Myocyte (in vitro differentiated cells): ENCODE results near the gene ARF5. TPM values are rescaled to one million over a fixed set of nuclear protein-coding genes. Genes with fewer than 3 reads are reported as not detected.

Source experiments
- DNase-seq: peaks from one replicate; pipeline ENCODE4 v3.0.0-alpha.2; 2012; ENCODE audit warnings: low read depth
- total RNA-seq: library from RNA; depleted of rRNA; stranded (reverse); fragments of >200 nt; gene quantifications from 2 replicates; pipeline ENCODE4 v1.2.3, GENCODE V29; 2014

The ARF5 gene
- total RNA-seq, 1 donor from 2014 or later, result 286 TPM

DNA sequence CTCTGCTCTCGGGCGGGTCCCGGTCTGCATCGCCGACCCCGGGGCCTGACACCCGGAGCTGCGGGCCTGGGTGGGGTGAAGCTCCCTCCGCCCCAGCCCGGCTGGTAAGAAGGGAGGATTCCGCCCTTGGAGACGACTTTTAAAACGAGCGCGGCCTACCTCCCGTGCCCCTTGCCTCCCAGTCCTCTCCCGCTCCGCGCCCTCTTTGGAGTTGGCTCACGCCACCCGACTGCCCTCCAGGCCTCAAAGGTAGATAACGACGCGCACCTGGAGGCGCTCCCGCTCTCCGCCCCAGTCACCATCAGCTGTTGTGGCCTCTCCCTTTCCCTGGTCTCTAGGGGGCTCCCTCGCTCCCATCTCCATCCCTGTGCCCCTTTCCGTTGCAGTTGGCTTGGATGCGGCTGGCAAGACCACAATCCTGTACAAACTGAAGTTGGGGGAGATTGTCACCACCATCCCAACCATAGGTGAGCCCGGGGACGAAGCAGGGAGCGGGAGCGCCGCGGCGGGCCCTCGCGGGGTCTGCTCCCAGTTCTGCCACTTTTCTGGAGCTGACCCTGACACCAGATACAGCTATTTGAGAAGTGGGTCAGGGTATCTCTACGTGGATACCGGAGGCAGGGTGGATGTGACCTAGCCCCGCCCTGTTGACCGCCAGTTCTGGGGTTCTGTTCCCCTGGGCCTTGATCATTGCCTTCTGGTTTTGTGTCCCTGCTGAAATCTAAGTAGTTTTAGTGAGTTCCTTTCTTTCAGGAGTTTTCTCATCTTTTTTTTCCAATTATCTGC is 679 bp downstream of the ARF5 start:
- peak; percentile 82 for DNase-seq

DNA sequence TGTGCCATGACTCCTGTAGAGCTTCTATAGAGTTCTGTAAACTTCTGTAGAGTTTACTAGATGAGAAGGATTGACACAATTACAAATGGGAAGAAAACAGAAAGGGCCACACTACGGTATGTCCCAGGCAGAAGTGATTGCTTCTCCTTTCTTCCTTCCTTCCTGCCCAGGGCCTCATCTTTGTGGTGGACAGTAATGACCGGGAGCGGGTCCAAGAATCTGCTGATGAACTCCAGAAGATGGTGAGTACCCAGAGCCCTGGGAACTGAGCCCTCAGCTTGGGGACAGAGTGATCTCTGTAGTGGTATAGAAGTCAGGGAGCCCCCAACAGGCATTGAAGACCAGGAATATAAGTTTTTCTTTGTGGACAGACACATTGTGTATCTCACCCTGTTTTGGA is 1.7 kb downstream of the ARF5 start:
- DNase-seq, result no peak

DNA sequence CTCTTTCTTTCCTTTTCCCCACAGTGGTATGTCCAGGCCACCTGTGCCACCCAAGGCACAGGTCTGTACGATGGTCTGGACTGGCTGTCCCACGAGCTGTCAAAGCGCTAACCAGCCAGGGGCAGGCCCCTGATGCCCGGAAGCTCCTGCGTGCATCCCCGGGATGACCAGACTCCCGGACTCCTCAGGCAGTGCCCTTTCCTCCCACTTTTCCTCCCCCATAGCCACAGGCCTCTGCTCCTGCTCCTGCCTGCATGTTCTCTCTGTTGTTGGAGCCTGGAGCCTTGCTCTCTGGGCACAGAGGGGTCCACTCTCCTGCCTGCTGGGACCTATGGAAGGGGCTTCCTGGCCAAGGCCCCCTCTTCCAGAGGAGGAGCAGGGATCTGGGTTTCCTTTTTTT is 3.0 kb downstream of the ARF5 start:
- DNase-seq, result no peak

DNA sequence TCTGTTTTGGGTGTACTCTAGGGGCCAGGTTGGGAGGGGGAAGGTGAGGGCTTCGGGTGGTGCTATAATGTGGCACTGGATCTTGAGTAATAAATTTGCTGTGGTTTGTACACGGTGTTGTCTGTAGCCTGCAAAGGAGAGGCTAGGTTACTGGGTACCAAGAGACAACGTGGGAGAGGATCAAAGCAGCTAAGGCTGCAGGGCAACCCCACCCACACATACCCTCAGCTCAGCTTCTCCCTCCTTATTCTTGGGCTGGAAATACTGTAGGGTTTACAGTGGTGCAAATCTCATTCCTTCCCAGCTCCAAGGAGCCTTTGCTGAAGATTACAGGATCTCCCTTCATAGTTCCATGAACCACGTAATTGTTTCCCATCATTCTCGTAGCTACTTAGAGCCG is 3.4 kb downstream of the ARF5 start:
- DNase-seq, result no peak

DNA sequence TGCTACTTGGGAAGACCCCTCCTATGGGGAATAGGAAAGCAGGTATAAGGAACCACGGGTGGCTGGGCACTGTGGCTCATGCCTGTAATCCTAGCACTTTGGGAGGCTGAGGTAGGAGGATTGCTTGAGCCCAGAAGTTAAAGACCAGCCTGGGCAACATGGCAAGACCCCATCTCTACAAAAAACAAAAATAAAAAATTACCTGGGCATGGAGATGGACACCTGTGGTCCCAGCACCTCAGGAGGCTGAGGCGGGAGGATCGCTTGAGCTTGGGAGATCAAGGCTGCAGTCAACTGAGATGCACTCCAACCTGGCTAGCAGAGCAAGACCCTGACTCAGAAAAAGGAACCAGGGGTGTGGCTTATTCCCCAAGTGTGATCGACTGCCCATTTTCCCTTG is 4.3 kb downstream of the ARF5 start:
- no peak for DNase-seq

DNA sequence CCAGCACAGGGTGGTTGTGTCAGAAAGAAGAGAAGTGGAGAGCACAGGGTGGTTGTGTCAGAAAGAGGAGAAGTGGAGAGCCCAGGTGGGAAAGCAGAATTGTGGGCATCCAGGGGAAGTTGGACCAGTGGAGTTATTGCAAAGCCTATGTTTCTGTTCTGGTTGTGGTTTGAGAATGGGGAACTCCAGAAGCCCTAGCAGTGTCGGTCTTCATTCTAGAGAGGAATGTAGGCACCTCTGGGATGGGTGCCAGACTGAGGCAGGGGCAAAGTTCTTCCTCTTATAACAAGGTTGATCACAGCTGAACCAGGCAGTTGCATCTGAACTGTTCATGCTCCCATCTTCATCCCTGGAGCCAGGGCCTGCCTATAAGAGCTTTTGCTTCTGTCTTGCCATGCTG is 6.3 kb downstream of the ARF5 start:
- no peak for DNase-seq

DNA sequence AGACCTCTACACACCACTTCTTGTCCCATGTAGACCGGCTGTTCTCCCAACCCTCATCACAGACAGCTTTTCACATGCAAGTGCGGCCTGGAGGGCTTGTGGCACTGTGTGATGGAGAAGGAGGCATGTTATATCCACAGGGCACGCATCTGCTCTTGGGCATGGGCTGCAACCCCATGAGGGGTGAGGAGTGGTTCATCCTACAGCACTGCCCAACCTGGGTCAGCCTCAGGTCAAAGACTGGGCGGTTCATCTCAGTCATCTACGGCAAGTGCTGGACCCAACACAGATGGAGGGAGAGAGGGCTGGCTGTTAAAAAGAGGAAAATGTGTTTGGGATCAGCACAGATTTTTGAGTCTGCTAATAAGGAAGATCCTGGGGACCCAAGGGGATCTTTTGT is 7.5 kb downstream of the ARF5 start:
- DNase-seq, result no peak

DNA sequence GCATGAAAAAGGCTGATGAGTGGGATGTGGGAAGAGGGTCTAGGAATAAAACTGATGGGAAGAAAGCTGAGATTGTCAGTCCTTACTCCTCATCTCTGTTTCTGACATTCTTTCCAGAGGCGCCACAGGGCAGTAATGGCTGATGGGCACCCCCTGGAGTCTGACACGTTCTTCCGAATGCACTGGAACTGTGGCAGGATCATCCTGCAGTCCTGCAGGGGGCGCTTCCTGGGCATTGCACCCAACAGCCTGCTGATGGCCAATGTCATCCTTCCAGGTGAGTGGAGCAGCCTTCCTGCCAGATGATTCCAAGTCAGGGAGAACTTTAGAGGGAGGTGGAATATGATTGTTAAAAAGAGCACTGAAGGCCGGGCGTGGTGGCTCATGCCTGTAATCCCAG is 10.1 kb downstream of the ARF5 start:
- DNase-seq, result no peak

DNA sequence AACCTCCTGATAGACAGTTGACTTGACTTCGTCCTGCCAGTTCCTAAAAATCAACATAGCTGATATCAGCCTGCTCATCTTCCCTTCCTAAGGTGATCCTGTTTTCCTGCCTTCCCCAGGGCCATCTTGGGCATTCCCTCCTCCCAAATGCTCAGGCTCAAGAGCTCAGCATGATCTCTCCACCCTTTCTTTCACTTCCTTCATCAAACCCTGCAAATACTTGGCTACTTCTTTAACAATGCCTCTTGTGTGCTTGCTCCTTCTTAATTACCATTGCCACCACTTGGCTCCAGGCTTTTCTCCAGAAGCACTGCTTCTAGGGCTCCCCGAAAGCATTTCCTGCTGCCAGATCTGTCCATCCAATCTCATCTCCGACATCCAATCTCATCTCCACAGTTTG is 12.7 kb downstream of the ARF5 start:
- DNase-seq, result no peak

DNA sequence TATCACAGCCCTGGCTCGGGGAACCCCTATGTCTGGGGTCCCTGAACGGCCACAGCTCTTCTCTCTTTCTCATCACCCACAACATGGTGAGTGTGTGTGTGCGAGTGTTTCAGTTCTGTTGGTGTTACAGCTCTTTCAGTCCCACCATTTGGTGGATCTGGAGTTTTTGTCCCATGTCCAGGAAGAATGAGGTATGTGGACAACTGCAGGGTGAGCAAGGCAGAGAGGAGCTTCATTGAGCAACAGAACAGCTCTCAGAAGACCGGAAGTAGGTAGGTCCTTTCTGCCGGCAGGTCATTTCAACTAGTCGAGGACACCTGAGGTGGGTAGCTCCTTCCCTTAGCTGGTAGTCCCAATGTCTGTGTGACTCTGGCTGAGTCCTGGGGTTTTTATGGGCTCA is 20.2 kb downstream of the ARF5 start:
- no peak for DNase-seq

DNA sequence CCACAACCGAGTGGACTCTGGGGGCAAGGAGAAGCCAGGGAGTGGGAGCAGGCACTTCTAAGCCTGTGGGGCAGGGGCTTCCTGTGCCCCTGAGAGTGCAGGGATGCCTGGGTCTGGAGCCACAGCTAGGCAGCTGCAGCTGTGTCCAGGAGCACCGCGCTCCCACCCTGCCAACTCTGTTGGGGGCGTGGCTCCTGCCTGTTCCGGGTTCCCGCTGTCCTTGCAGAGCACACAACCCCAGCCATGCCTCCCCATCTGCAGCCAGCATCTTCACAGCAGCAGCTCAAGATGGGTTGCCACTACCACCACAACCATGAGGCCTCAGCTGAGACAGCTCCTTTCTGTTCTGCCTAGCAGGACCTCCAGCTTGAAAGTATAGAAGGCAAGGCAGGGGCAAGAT is 21.1 kb downstream of the ARF5 start:
- DNase-seq, result no peak

DNA sequence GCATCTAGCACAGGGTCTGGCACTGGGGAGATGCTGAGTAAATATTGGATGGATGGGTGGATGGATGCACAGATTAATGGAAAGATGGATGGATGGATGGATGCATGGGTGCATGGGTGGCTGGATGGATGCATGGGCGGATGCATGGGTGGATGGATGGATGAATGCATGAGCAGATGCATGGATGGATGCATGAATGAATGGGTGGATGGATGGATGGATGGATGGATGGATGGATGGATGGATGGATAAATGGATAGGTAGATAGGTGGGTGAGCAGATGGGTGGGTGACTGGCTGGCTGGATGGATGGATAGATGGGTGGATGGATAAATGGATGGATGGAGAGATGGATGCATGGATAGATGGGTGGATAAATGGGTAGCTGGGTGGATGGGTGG is 24.1 kb downstream of the ARF5 start:
- DNase-seq, result no peak

DNA sequence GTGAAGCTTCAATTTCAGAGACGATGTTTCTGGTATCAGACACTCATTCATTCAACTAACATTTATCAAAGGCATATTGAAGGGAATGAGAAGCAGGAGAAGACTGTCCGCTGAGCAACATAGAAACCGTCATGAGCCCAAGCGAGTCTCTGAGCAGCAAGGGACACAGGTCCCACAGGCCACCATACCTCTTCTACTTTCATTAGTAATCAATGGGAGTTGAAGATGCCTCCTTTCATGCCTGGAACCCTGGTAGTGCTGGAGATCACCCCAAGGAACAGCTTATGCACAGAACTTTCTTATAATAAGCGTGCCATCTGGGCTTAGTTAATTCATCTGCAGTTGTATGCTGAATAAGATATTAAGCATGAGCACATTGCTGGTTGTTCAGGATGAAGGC is 28.5 kb downstream of the ARF5 start:
- DNase-seq, result no peak

DNA sequence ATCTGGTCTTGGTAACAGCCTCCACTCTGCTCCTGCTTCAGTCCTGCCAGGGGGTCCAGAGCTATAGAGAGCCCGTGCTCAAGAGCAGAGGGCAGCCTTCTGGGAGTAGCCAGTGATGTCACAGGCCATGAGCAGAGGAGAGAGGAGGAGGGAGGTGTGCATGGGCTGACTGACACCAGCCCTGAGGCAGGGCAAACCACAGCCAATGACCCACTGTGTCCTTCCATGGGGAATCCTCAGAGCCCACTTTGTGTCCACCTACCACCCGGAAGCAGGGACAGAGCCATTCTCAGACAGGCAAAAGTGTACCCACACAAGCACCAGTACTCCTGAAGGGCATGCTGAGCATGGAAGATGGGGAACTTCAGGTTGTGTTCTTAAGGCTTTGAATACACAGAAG is 29.8 kb downstream of the ARF5 start, which contains the start of gene PAX4:
Gene PAX4 (minus strand): TSS at position 101 of the 400 bp plus-strand sequence. CDS start 2,214 bp downstream, outside the sequence.
- DNase-seq, result no peak

DNA sequence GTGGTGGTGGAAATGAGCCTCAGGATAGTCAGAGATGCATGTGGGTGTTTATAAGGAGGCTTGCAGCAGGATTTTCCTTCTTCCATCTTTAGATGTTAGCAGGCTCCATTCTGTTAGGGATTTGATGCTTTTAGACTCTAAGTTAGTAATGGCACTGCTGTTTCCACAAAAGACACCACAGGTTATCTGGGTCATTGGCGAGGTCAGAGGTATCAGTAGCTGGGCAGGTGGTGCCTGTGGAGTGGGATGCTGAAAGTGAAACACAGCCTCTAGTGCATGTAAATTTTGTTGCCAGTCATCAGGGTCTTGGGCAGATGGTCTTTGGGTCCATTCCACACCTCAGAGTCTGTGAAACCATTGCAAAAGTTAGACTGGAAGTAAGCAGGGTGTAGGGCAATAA is 30.6 kb downstream of the ARF5 start:
- no peak for DNase-seq

DNA sequence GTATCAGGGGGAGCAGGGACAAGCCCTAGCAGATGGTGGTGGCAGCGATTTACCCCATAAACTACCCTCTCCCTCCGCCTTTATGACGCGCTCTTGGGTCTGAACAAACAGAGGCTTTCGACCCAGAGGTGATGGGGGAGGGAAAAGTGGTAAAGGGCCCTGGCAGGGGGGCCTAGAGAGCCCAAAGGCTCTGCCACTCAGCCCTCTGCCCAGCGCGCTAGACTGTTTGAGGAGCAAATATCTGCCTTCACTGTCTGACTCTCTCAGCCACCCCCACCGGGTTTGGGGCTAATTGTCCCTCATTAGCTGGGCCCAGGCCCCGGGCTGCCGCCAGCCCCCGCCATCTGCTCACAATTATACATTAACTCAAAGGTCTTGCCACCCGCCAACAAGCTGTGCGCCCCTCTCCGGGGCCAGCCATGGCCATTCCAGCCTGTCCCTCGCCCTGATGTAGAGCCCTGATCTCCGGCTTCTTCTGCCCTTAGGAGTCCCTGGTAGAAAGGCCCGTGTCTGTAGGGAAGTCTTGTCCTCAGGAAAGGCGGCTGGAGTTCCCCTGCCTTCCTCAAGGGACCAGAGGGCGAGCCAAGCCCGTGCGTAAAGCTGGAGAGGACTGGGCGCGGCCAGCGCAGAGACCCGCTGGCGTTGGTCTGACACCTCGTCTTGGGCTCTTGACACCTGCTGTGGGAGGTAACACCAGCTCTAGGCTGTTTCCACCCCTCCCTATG is 31.6 kb downstream of the ARF5 start:
- DNase-seq, result peak; percentile 9

DNA sequence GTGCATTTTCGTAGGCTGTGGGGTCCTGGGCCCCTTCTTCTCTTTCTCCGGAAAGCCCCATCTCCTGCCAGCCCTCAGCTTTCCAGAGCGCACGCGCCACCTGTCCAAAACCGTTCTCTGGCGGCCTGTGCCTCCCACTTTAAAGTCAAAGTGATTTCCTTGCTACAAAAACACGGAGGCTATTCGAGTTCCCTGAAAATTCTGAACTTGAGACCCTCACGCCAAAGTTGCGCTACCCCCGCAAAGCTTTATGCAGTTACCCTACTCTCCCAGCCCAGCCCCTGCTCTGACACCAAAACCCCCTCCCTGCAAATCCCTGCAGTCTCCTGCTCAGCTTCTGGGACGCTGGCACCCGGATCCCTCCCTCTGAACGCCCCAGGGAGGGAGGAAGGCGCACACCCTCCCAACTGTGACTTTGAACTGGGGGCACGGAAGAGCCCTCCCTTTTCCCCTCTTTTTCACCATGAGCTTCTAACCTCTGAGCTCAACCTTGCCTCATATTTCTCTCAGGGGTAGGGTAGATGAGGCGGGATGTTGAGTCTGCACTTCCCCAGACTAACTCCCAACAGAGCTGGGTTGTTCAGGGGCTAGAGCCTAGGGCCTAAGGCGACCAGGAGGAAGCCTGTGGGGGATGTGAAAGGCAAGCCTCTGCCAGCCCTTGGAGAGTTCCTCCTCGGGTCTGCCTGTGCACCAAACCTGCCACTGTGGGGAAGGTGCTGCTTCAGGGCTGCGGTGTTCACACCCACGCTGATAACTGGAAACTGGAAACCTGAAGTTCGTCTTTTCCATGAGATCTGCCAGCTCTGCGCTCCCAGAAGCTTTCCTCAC is 32.4 kb downstream of the ARF5 start:
- no peak for DNase-seq

DNA sequence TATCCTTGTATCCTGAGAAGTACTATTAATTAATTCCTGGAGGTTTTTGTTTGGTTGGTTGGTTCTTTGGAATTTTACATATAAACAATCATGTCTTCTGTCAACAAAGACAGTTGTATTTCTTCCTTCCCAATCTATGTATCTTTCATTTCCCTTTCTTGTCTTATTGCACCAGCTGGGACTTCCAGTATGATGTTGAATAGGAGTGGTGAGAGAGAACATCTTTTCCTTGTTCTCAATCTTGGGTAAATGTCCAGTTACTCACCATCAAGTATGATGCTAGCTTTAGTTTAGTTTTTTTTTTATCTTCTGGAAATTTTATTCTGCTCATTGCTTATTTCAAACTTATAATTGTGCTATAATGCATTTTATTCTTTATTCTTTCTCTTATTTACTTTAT is 37.1 kb downstream of the ARF5 start:
- no peak for DNase-seq

DNA sequence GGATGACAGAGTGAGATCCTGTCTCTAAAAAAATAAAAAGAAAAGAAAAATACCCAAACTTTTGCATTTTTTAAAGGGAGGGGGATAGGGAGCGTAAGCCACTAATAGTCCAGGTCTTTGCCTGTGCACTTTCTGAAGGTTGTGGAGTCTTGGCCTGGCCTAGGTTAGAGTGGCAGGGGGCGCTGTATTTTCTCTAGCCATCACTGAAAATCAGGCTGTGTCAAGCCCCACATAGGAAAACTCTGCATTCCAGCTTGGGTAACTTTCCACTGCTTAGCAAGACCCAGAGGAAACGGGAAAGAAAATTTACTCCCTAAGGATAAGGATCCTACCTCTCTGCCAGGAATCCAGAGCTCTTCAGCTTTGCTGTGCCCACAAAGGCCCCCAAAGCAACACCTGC is 40.2 kb downstream of the ARF5 start:
- DNase-seq, result no peak

DNA sequence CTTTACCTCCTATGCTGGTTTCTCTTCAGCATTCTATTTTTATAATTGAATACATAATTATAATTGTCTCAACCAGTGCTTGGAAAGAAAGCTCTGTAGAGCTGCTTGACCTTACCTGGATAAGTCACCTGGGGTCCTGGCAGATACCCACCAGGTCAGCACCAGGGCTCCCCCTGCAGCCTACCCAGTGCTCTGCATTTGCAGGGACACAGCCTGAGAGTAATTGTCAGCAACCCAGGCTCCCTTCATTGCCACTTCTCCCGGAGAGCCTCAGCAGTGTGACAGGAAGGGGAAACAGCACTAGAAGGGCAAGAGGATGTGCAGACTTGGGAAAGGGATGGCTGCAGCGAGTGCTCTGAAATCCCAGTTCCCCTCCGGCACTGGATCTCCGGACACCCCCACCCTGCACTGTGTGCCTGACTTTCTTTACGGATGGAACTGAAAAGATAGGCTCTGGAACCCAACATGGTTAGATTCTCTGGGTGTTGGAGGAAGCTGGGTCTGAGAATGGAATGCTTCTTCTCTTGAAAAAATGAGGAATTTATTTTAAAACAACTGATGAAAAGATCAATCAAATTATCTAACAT is 41.1 kb downstream of the ARF5 start:
- no peak for DNase-seq

DNA sequence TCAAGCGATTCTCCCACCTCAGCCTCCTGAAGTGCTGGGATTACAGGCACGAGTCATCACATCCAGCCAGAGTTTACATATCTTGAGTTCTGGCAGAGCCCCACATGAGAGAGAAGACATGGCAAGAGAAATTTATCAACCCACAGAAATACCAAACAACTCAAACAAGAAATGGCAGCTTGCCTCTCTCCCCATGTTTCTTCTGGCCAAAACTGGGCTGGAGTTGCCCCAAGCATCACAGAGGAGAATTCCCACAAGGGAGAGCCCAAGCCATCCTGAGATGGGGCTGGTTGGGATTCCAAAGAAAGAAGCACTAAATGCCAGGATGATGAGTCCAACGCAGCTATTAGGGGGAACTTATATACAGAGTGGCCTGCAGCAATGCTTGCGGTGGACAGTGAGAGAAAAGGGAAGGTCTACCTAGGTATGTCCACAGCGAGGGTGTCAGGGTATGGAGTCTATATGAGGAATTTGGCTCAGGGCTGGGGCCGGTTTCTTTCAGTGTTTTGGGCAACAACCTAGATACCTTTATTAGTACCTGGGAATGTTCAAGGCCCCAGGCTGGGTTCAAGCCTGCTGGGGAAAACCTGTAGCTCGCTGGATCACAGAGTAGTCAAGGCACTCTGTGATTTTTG is 44.2 kb downstream of the ARF5 start:
- DNase-seq, result peak; percentile 12
